Measurements from ENCODE around the gene SARS1. TPM values are rescaled to one million over a fixed set of nuclear protein-coding genes. Genes with fewer than 3 reads are reported as not detected.

SARS1 gene
- total and polyA plus RNA-seq, 2 of the 8 experiments (the other 6 are each of a cell fraction or from before 2014, with no cell fraction given), result 83.1 to 146 TPM

GRCh38 chr1:109283748-109284600 is 70.3 kb downstream of the SARS1 start (continued):
- TF ChIP-seq HDAC2 (IDR thresholded peaks at IDR 0.05; ENCODE audit: borderline replicate concordance in 1 of 2, low read depth in 2 of 2, low read length in 2 of 2) (no peak), CHD2 (IDR thresholded peaks at IDR 0.05; ENCODE audit: low read length) (no peak), TEAD4 (IDR thresholded peaks at IDR 0.05; ENCODE audit: low read depth, low read length) (no peak), YY1 (IDR thresholded peaks at IDR 0.05; ENCODE audit: low read depth, low read length) (peak; percentile 56; the same call in 1 of the 2 replicates), EP300 (IDR thresholded peaks at IDR 0.05; ENCODE audit: borderline replicate concordance in 1 of 2, low read depth in 2 of 2, low read length in 2 of 2) (0 out of 3 replicates have a peak, but pooled peaks of 1 of the 2 experiments have one; percentile 8), SRF (IDR thresholded peaks at IDR 0.05; ENCODE audit: low read depth, low read length) (peak; percentile 55; the same call in 1 of the 2 replicates), E2F6 (IDR thresholded peaks at IDR 0.05) (no peak), CREB1 (IDR thresholded peaks at IDR 0.05) (no peak), EZH2 (IDR thresholded peaks at IDR 0.05; ENCODE audit: low read depth, low read length, severe bottlenecking) (no peak), CEBPB (IDR thresholded peaks at IDR 0.05; ENCODE audit: low read depth, low read length) (no peak), NRF1 (IDR thresholded peaks at IDR 0.05; ENCODE audit: low read depth, low read length) (no peak), BACH1 (IDR thresholded peaks at IDR 0.05; ENCODE audit: low read length) (no peak)
